Measurements from ENCODE around the gene MRPL36. TPM values are rescaled to one million over a fixed set of nuclear protein-coding genes. Genes with fewer than 3 reads are reported as not detected.

Gene MRPL36
- total RNA-seq, 1 experiment from 2014 or later: 102 TPM

DNA sequence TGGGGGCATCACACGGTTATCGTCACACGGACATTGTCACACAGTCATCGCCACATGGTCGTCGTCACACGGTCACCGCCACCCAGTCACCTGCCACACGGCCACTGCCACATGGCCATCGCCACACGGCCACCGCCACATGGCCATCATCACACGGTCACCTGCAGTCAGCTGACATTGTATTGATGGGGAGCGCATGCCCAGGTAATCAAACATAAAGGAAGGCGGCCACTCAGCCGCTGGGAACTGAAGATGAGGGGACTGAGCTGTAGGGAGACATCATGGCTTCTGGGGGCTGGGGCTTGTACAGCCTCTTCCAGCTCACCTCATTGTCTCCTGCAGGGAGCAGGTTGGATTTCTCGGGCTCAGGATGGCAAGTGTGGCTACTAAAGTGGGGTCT lies 49.2 kb downstream of the MRPL36 start:
- Histone ChIP-seq H3K9me3 (ENCODE audit: low read depth, low read length, poor library complexity, severe bottlenecking) (no peaks in the 10 kb centered on the region), H3K4me3 (ENCODE audit: low read depth, low read length, poor library complexity, severe bottlenecking) (no peak overlapping the region), H3K27me3 (replicated peaks; ENCODE audit: insufficient read depth, low read depth, low read length, poor library complexity) (peaks cover 55% of the 10 kb centered on the region), H3K4me1 (ENCODE audit: insufficient read depth, low read length, poor library complexity, severe bottlenecking) (no peaks in the 10 kb centered on the region), H3K36me3 (ENCODE audit: insufficient read depth, low read length, poor library complexity, severe bottlenecking) (no peaks in the 10 kb centered on the region), H3K27ac (ENCODE audit: low read depth, low read length, poor library complexity, severe bottlenecking) (no peak overlapping the region)
- intact Hi-C loops (cut with micrococcal nuclease; ENCODE audit: unreplicated experiment): no loop called here
- no TSS peak for BruUV-seq (replicated peaks)
- POLR2A ChIA-PET (ENCODE audit: low non-redundant PET): no interaction called here
- TF ChIP-seq, protein P1, sequence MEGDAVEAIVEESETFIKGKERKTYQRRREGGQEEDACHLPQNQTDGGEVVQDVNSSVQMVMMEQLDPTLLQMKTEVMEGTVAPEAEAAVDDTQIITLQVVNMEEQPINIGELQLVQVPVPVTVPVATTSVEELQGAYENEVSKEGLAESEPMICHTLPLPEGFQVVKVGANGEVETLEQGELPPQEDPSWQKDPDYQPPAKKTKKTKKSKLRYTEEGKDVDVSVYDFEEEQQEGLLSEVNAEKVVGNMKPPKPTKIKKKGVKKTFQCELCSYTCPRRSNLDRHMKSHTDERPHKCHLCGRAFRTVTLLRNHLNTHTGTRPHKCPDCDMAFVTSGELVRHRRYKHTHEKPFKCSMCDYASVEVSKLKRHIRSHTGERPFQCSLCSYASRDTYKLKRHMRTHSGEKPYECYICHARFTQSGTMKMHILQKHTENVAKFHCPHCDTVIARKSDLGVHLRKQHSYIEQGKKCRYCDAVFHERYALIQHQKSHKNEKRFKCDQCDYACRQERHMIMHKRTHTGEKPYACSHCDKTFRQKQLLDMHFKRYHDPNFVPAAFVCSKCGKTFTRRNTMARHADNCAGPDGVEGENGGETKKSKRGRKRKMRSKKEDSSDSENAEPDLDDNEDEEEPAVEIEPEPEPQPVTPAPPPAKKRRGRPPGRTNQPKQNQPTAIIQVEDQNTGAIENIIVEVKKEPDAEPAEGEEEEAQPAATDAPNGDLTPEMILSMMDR (conservative IDR thresholded peaks at IDR 0.05; ENCODE audit: low read depth, low read length): no peak
- TF ChIP-seq EZH2 (IDR thresholded peaks at IDR 0.05; ENCODE audit: borderline replicate concordance, low read depth, low read length, poor library complexity, severe bottlenecking): no peak
- CTCF ChIA-PET: no interaction called here
- no peak for DNase-seq (ENCODE audit: low spot score)

DNA sequence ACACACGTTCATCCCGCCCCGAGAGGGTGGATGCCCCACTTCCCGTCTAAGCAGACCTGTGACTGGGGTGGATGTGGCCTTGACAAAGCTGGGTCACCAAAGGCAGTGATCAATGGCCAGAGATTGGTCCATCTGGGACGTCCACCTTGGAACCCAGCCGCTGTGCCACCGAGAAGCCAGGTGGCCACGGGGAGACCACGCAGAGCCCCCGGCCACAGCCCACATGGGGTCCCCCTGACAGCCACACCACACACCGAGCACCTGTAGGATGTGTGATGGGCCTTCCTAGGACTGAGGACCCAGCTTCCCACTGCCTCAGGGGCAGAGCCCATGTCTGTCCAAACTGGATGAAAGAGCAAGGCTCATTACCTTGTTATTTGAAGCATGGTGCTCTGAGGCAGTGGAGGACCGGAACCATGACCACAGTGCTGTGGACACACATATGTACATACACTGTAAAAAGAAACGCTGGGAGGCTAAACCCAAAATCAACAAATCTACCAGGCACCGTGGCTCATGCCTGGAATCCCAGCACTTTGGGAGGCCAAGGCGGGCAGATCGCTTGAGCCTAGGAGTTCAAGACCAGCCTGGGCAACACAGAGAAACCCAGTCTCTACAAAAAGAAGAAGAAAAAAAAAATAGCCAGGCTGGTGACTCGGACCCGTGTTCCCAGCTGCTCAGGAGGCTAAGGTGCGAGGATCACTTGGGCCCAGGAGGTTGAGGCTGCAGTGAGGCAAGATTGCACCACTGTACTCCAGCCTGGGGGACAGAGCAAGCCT lies 50.1 kb downstream of the MRPL36 start:
- ChIA-PET CTCF (no interaction called here), POLR2A (ENCODE audit: low non-redundant PET) (no interaction called here)
- intact Hi-C loops (cut with micrococcal nuclease; ENCODE audit: unreplicated experiment): no loop called here
- DNase-seq (ENCODE audit: low spot score): no peak
- no peak overlapping the region for H3K4me3 ChIP-seq (ENCODE audit: low read depth, low read length, poor library complexity, severe bottlenecking)
- TF ChIP-seq, protein P1 (conservative IDR thresholded peaks at IDR 0.05; ENCODE audit: low read depth, low read length): no peak
- TF ChIP-seq EZH2 (IDR thresholded peaks at IDR 0.05; ENCODE audit: borderline replicate concordance, low read depth, low read length, poor library complexity, severe bottlenecking): no peak
- H3K36me3 ChIP-seq (ENCODE audit: insufficient read depth, low read length, poor library complexity, severe bottlenecking): no peaks in the 10 kb centered on the region
- BruUV-seq (replicated peaks): no TSS peak
- H3K27me3 ChIP-seq (replicated peaks; ENCODE audit: insufficient read depth, low read depth, low read length, poor library complexity): peaks cover 52% of the 10 kb centered on the region
- no peaks in the 10 kb centered on the region for H3K4me1 ChIP-seq (ENCODE audit: insufficient read depth, low read length, poor library complexity, severe bottlenecking)
- no peak overlapping the region for H3K27ac ChIP-seq (ENCODE audit: low read depth, low read length, poor library complexity, severe bottlenecking)
- H3K9me3 ChIP-seq (ENCODE audit: low read depth, low read length, poor library complexity, severe bottlenecking): no peaks in the 10 kb centered on the region

DNA sequence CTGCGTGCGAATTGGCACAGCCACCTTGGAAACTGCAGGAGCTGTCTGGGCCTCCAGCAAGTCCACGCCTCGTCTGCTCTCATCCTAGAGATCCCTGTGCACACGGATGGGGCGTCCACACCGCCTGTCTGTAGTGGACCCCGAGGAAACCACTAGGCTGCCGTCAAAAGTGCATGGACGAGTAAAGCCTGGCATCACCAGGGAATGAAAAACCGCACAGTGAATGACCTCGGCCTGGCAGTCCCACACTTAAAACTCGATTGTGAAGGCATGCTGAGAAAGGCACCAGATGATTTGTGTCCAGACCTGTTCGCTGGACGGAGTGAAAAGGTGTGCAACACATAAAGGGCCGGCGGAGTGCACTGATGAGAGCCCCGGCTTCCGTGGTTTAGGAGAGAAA lies 50.8 kb downstream of the MRPL36 start:
- no peak overlapping the region for H3K27ac ChIP-seq (ENCODE audit: low read depth, low read length, poor library complexity, severe bottlenecking)
- ChIA-PET POLR2A (ENCODE audit: low non-redundant PET) (no interaction called here), CTCF (no interaction called here)

More for the DNA sequence above, 50.8 kb downstream of the MRPL36 start:
- Histone ChIP-seq H3K36me3 (ENCODE audit: insufficient read depth, low read length, poor library complexity, severe bottlenecking) (no peaks in the 10 kb centered on the region), H3K4me3 (ENCODE audit: low read depth, low read length, poor library complexity, severe bottlenecking) (no peak overlapping the region), H3K27me3 (replicated peaks; ENCODE audit: insufficient read depth, low read depth, low read length, poor library complexity) (peaks cover 50% of the 10 kb centered on the region), H3K4me1 (ENCODE audit: insufficient read depth, low read length, poor library complexity, severe bottlenecking) (no peaks in the 10 kb centered on the region), H3K9me3 (ENCODE audit: low read depth, low read length, poor library complexity, severe bottlenecking) (no peaks in the 10 kb centered on the region)
- no TSS peak for BruUV-seq (replicated peaks)
- no peak for DNase-seq (ENCODE audit: low spot score)
- TF ChIP-seq, protein P1 (conservative IDR thresholded peaks at IDR 0.05; ENCODE audit: low read depth, low read length): no peak
- no peak for TF ChIP-seq EZH2 (IDR thresholded peaks at IDR 0.05; ENCODE audit: borderline replicate concordance, low read depth, low read length, poor library complexity, severe bottlenecking)
- intact Hi-C loops (cut with micrococcal nuclease; ENCODE audit: unreplicated experiment): no loop called here

Other genes starting within 250 kb of the MRPL36 start
- gene NDUFS6, start 1.6 kb upstream of the MRPL36 start, total RNA-seq (2021): 69.4 and 72.8 TPM in 2 replicates
- gene IRX4, start 83.1 kb upstream of the MRPL36 start, total RNA-seq (2021): not detected in 2 replicates

Measured in A673 (cell line).